Astrocyte of the cerebellum (primary cell): ENCODE measurements around the gene NUDT17.
"Not testable (repeated sequence)": the region's sequence is repeated elsewhere in the genome, so short reads cannot be mapped to it uniquely, and the experiment has no call there.

ENCODE experiments used
- DNase-seq: peaks from one replicate; pipeline ENCODE4 v3.0.0-alpha.2; 2011; ENCODE audit warnings: low read depth
- H3K4me3 ChIP-seq: 2 replicates; pipeline ENCODE4 v1.5.1; 2011; ENCODE audit warnings: mild to moderate bottlenecking, low read depth, low read length, moderate library complexity
- in situ Hi-C: cut with HindIII; loops from 2 replicates; pipeline ENCODE4 v1.10.0; 2017; ENCODE audit warnings: low sequenced_read_pairs
- TF ChIP-seq, protein P1 (sequence below): IDR thresholded peaks from 2 replicates; pipeline ENCODE4 v1.5.1; 2012; ENCODE audit warnings: low read length, low read depth, moderate library complexity, mild to moderate bottlenecking; ENCODE audit errors: missing control alignments

The NUDT17 gene

GRCh38 chr1:145827966-145828365 lies 17.5 kb upstream of the NUDT17 start:
- no peak for DNase-seq
- H3K4me3 ChIP-seq: no peak overlapping the region
- in situ Hi-C loops: no loop called here
- TF ChIP-seq, protein P1, sequence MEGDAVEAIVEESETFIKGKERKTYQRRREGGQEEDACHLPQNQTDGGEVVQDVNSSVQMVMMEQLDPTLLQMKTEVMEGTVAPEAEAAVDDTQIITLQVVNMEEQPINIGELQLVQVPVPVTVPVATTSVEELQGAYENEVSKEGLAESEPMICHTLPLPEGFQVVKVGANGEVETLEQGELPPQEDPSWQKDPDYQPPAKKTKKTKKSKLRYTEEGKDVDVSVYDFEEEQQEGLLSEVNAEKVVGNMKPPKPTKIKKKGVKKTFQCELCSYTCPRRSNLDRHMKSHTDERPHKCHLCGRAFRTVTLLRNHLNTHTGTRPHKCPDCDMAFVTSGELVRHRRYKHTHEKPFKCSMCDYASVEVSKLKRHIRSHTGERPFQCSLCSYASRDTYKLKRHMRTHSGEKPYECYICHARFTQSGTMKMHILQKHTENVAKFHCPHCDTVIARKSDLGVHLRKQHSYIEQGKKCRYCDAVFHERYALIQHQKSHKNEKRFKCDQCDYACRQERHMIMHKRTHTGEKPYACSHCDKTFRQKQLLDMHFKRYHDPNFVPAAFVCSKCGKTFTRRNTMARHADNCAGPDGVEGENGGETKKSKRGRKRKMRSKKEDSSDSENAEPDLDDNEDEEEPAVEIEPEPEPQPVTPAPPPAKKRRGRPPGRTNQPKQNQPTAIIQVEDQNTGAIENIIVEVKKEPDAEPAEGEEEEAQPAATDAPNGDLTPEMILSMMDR: no peak

GRCh38 chr1:145828367-145829026 lies 16.9 kb upstream of the NUDT17 start:
- no peak overlapping the region for H3K4me3 ChIP-seq
- TF ChIP-seq, protein P1: no peak
- DNase-seq: no peak
- in situ Hi-C loops: no loop called here

- H3K4me3 ChIP-seq, DNase-seq, in situ Hi-C loops: not testable (repeated sequence)
Measured at GRCh38 chr1:145830810-145831209, 14.6 kb upstream of the NUDT17 start.

DNA sequence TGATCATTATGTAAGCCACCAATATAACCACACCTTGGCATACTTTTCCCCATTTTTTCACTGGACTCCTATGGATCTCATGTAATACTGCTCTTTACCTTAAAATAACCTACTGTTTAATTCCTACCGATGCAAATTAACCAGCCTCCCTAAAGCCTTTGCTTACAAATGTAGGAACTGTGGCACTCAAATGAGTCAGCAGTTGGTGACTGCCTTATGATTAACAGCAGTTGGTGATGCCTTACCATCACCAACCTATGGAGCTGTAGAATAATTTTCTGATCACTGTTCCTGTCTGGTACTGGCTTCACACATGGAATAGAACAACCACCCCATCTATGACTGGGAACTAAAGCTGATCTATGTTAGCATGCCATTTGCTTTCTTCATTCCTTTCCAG lies 7.8 kb upstream of the NUDT17 start:
- DNase-seq: no peak
- no peak overlapping the region for H3K4me3 ChIP-seq
- TF ChIP-seq, protein P1: no peak
- in situ Hi-C loops: no loop called here

DNA sequence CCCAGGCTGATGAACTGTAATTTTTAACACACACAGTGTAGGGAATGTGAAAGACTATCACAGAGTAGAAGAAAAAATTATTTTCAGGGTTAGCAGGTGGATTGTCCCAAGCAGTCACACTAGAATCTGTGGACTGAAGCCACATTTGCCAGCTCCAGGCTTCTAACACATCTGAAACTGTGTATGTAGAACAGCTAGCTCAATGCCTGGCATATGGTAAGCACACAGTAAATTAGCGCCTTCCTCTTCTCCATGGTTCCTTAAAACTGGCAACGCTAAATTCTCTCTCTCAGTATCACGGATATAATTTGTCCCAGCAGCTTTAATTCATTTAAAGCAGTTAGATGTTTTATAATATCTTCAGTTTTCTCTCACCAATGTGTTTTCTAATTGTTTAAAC lies 2.4 kb upstream of the NUDT17 start:
- no peak overlapping the region for H3K4me3 ChIP-seq
- in situ Hi-C loops: no loop called here
- TF ChIP-seq, protein P1: no peak
- no peak for DNase-seq

DNA sequence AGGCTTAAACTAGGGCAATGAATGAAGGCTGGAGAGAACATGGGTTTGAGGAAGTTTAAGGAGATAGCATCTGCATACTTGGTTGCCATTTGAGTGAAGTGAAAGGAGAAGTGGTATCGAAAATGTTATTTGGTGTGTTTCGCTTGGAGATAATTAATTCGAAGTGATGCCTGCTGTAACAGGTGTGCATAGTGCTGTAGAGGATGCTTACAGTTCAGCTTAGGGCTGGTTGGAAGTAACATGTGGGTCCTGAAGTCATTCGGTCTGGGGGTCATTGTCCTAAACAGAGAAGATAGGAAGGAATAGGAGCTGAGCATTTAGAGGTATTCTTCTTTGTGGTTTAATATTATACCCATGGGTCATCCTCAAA lies 301 bp upstream of the NUDT17 start:
- no peak for DNase-seq
- in situ Hi-C loops: no loop called here
- peak overlapping the region; percentile 56 for H3K4me3 ChIP-seq
- TF ChIP-seq, protein P1: no peak

DNA sequence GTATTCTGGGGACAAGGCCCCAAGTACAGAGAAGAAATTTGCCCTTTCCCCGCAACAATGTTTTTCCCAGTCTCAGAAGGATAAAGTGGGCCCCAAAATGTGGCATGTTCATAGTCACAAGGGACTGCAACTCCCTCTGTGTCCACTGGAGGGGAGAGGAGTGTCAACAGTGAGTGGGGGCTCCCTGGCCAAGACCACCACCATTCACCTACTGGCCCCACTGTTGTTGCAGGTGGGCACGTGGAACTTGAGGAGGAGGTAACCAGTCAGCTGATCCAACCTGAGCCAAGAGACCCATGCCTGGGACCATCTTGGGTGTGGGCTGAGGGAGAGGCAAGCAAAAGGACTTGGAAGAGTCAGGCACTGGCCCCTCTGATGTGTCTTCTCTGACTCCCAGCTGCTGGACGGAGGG lies 777 bp downstream of the NUDT17 start:
- peak overlapping the region; percentile 56 for H3K4me3 ChIP-seq
- peak; percentile 9 for DNase-seq
- TF ChIP-seq, protein P1: peak; percentile 81
- in situ Hi-C loops: no loop called here
